ENCODE data around the gene BCOR.

Gene BCOR

DNA sequence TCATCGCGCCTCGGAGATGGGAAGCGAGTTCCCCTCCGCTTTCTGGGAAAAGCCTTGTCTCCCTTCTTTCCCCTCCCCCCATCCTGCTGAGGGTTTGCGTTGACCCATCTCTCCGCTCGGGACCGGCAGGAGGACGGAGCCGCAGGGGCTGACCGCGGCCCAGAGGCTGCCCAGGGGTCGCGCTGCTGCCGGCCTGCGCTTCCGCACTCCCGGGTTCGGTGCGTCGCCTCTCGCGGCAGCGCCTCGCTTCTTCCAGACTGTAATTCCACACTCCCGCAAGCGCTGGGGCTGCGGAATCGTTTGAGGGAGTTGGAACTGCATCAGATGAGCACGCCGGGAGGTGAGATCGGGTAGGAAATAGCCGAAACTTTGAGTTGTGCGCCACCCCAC lies 88.3 kb downstream of the BCOR start:
- no peak overlapping the region for H3K9ac ChIP-seq (ENCODE audit: low read depth, low read length)
- no peak for DNase-seq
- no peaks in the 10 kb centered on the region for H3K9me3 ChIP-seq (ENCODE audit: insufficient read depth, low read length, severe bottlenecking)
- no peak for ATAC-seq (ENCODE audit: insufficient read depth, low read depth)
- H3K27ac ChIP-seq (ENCODE audit: low read length), result no peak overlapping the region
- H2AFZ ChIP-seq (ENCODE audit: low read depth, low read length), result no peak overlapping the region
- no peaks in the 10 kb centered on the region for H3K79me2 ChIP-seq (ENCODE audit: insufficient read depth, low read length)
- TF ChIP-seq, protein P1, sequence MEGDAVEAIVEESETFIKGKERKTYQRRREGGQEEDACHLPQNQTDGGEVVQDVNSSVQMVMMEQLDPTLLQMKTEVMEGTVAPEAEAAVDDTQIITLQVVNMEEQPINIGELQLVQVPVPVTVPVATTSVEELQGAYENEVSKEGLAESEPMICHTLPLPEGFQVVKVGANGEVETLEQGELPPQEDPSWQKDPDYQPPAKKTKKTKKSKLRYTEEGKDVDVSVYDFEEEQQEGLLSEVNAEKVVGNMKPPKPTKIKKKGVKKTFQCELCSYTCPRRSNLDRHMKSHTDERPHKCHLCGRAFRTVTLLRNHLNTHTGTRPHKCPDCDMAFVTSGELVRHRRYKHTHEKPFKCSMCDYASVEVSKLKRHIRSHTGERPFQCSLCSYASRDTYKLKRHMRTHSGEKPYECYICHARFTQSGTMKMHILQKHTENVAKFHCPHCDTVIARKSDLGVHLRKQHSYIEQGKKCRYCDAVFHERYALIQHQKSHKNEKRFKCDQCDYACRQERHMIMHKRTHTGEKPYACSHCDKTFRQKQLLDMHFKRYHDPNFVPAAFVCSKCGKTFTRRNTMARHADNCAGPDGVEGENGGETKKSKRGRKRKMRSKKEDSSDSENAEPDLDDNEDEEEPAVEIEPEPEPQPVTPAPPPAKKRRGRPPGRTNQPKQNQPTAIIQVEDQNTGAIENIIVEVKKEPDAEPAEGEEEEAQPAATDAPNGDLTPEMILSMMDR (IDR thresholded peaks at IDR 0.05; ENCODE audit: borderline replicate concordance, extremely low read depth, low read length, poor library complexity, severe bottlenecking), result no peak
- no peak for TF ChIP-seq EZH2 (IDR thresholded peaks at IDR 0.05; ENCODE audit: borderline replicate concordance, low read depth, low read length, severe bottlenecking)
- peaks cover 11% of the 10 kb centered on the region for H3K4me1 ChIP-seq (ENCODE audit: insufficient read depth, low read length)
- no peaks in the 10 kb centered on the region for H3K27me3 ChIP-seq (ENCODE audit: insufficient read depth, low read length, poor library complexity)
- H4K20me1 ChIP-seq (ENCODE audit: insufficient read depth, low read length), result no peaks in the 10 kb centered on the region
- no peak overlapping the region for H3K4me3 ChIP-seq (ENCODE audit: low read depth in 1 of 2, low read length in 2 of 2)
- no peaks in the 10 kb centered on the region for H3K36me3 ChIP-seq (ENCODE audit: insufficient read depth, low read length)
- H3K4me2 ChIP-seq (ENCODE audit: insufficient read depth, low read length), result no peak overlapping the region

GRCh38 chrX:40008791-40009461 lies 88.8 kb downstream of the BCOR start:
- no peak overlapping the region for H3K9ac ChIP-seq (ENCODE audit: low read depth, low read length)
- H4K20me1 ChIP-seq (ENCODE audit: insufficient read depth, low read length), result no peaks in the 10 kb centered on the region
- no peak overlapping the region for H2AFZ ChIP-seq (ENCODE audit: low read depth, low read length)
- no peak overlapping the region for H3K4me2 ChIP-seq (ENCODE audit: insufficient read depth, low read length)
- H3K27ac ChIP-seq (ENCODE audit: low read length), result no peak overlapping the region
- H3K4me3 ChIP-seq (ENCODE audit: low read depth in 1 of 2, low read length in 2 of 2), result no peak overlapping the region
- no peaks in the 10 kb centered on the region for H3K9me3 ChIP-seq (ENCODE audit: insufficient read depth, low read length, severe bottlenecking)
- ATAC-seq (ENCODE audit: insufficient read depth, low read depth) (no peak), DNase-seq (no peak)
- peaks cover 12% of the 10 kb centered on the region for H3K4me1 ChIP-seq (ENCODE audit: insufficient read depth, low read length)
- H3K27me3 ChIP-seq (ENCODE audit: insufficient read depth, low read length, poor library complexity), result no peaks in the 10 kb centered on the region
- no peaks in the 10 kb centered on the region for H3K79me2 ChIP-seq (ENCODE audit: insufficient read depth, low read length)
- TF ChIP-seq EZH2 (IDR thresholded peaks at IDR 0.05; ENCODE audit: borderline replicate concordance, low read depth, low read length, severe bottlenecking), result no peak
- TF ChIP-seq, protein P1 (IDR thresholded peaks at IDR 0.05; ENCODE audit: borderline replicate concordance, extremely low read depth, low read length, poor library complexity, severe bottlenecking), result no peak
- H3K36me3 ChIP-seq (ENCODE audit: insufficient read depth, low read length), result no peaks in the 10 kb centered on the region

GRCh38 chrX:40007756-40008705 lies 89.7 kb downstream of the BCOR start:
- no peaks in the 10 kb centered on the region for H3K36me3 ChIP-seq (ENCODE audit: insufficient read depth, low read length)
- no peak overlapping the region for H3K9ac ChIP-seq (ENCODE audit: low read depth, low read length)
- no peak overlapping the region for H3K4me2 ChIP-seq (ENCODE audit: insufficient read depth, low read length)
- TF ChIP-seq, protein P1 (IDR thresholded peaks at IDR 0.05; ENCODE audit: borderline replicate concordance, extremely low read depth, low read length, poor library complexity, severe bottlenecking), result no peak
- no peak for TF ChIP-seq EZH2 (IDR thresholded peaks at IDR 0.05; ENCODE audit: borderline replicate concordance, low read depth, low read length, severe bottlenecking)
- H2AFZ ChIP-seq (ENCODE audit: low read depth, low read length), result no peak overlapping the region
- ATAC-seq (ENCODE audit: insufficient read depth, low read depth) (no peak), DNase-seq (no peak)
- no peaks in the 10 kb centered on the region for H3K9me3 ChIP-seq (ENCODE audit: insufficient read depth, low read length, severe bottlenecking)
- no peaks in the 10 kb centered on the region for H3K27me3 ChIP-seq (ENCODE audit: insufficient read depth, low read length, poor library complexity)
- H3K4me1 ChIP-seq (ENCODE audit: insufficient read depth, low read length), result 0 out of 2 replicates have a peak, but pooled peaks cover 6% of the 10 kb centered on the region
- no peaks in the 10 kb centered on the region for H3K79me2 ChIP-seq (ENCODE audit: insufficient read depth, low read length)
- H3K27ac ChIP-seq (ENCODE audit: low read length), result no peak overlapping the region
- no peak overlapping the region for H3K4me3 ChIP-seq (ENCODE audit: low read depth in 1 of 2, low read length in 2 of 2)
- H4K20me1 ChIP-seq (ENCODE audit: insufficient read depth, low read length), result no peaks in the 10 kb centered on the region

Measured in DND-41 (cell line).